ENCODE data around the gene PIPOX.

GRCh38 chr17:29062215-29062614 lies 19.3 kb downstream of the PIPOX start:
- TF ChIP-seq CTCF (IDR thresholded peaks at IDR 0.05 in 2 of 3, conservative IDR thresholded peaks at IDR 0.05 in 1 of 3; ENCODE audit: insufficient read depth in 2 of 3, low read depth in 1 of 3, low read length in 3 of 3): no peak
- TF ChIP-seq ZFX (CRISPR knock-in tag; IDR thresholded peaks at IDR 0.05): no peak
- TF ChIP-seq LARP7 (IDR thresholded peaks at IDR 0.05): no peak
- no peak for TF ChIP-seq NR2F6 (CRISPR knock-in tag; IDR thresholded peaks at IDR 0.05)
- no peak for TF ChIP-seq CHD1 (IDR thresholded peaks at IDR 0.05; ENCODE audit: low read length)
- TF ChIP-seq TCF7 (IDR thresholded peaks at IDR 0.05; ENCODE audit: borderline replicate concordance): no peak
- TF ChIP-seq ZBTB1 (CRISPR knock-in tag; IDR thresholded peaks at IDR 0.05; ENCODE audit: borderline replicate concordance, low read depth): no peak
- TF ChIP-seq CUX1 (CRISPR knock-in tag; IDR thresholded peaks at IDR 0.05): no peak
- no peak for TF ChIP-seq U2AF2 (optimal IDR thresholded peaks at IDR 0.05; ENCODE audit: low read depth, low read length)
- TF ChIP-seq ATF1 (CRISPR knock-in tag; IDR thresholded peaks at IDR 0.05): no peak
- TF ChIP-seq ATF1 (tag; IDR thresholded peaks at IDR 0.05): no peak

Measured in K562 (cell line).